Muscle of back (tissue), 11 donors: ENCODE data around the gene NELFA. TPM values are rescaled to one million over a fixed set of nuclear protein-coding genes. Genes with fewer than 3 reads are reported as not detected.
"Not testable (repeated sequence)": the region's sequence is repeated elsewhere in the genome, so short reads cannot be mapped to it uniquely, and the experiment has no call there.

Experiments used
- DNase-seq, 3 donors: peaks; one replicate each; pipeline versions ENCODE4 v3.0.0 to v3.0.0-alpha.2; 2013
- polyA plus RNA-seq, 10 donors: library from polyadenylated mRNA; unstranded; fragments of 120-200 nt; gene quantifications; one replicate each; pipeline ENCODE4 v1.2.1, GENCODE V29; 2013; ENCODE audit not compliant: insufficient read length in 10 of 10

The NELFA gene
- polyA plus RNA-seq, 10 donors: 16.8 to 25.6 (median 20.7) TPM

DNA sequence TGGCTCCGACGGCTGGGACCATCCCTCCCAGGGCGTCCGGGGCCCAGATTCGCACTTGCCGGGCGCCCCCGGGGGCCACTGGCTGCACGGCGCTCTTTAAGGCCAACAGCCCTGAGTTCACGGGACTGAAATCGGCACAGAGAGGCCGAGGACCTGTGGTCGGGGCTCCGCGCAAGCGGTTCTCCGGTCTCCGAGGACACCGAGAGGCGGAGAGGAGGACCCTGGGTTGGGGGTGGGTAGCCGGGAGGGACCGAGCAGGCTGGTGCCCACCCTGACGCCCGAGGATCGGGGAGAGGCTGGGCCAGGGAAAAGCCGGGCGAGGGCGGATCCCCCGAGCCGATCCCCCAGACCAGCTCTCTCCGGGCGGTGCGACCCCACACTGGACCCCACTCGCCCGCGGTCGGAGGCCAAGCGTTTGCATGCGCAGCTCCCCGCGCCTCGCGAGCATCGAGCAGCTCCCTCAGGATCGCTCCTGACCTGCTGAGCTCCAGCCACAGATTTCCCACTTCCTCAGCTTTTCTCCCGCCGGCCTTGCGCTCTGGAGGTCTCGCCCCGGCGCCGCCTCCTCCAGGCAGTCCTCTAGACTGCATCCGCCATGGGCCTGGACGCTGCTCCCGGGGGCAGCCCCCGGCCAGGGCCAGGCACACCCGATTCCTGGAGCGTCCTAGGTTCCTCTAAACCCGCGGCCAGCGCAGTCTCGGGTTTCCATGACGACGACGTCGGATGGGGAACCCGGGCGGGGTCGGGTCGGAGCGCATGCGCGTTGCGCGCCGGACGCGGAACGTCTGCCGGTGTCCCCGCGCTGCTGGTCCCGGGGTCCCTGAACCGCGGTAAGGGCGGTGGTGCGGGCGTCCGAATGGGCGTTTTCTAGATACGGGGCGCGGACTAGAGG lies 32.7 kb upstream of the NELFA start:
- DNase-seq: peak; percentile 55 to 85 (median 81)

- DNase-seq: no peak
These were observed 31.8 kb upstream of the NELFA start for GRCh38 chr4:2040391-2041238.

- no peak for DNase-seq
These were observed 28.1 kb upstream of the NELFA start for GRCh38 chr4:2036866-2037265.

- no peak for DNase-seq
These were observed 27.6 kb upstream of the NELFA start for GRCh38 chr4:2036327-2036726.

DNA sequence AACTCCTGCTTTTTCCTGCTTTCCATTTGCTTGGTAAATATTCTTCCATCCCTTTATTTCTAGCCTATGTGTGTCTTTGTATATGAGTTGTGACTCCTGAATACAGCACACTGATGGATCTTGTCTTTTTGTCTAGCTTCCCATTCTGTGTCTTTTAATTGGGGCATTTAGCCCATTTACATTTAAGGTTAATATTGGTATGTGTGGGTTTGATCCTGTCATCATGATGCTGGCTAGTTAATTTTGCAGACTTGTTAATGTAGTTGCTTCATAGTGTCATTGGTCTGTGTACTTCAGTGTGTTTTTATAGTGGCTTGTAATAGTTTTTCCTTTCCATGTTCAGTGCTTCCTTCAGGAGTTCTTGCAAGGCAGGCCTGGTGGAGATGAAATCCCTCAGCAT lies 22.4 kb upstream of the NELFA start:
- DNase-seq: not testable (repeated sequence)

DNA sequence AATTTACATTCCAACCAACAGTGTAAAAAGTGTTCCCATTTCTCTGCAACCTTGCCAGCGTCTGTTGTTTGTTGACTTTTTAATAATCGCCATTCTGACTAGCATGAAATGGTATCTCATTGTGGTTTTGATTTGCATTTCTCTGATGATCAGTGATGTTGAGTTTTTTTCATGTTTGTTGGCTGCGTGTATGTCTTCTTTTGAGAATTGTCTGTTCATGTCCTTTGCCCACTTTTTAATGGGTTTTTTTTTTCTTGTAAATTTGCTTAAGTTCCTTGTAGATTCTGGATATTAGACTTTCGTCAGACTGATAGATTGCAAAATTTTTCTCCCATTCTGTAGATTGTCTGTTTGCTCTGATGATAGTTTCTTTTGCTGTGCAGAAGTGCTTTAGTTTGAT lies 18.3 kb upstream of the NELFA start:
- not testable (repeated sequence) for DNase-seq

DNA sequence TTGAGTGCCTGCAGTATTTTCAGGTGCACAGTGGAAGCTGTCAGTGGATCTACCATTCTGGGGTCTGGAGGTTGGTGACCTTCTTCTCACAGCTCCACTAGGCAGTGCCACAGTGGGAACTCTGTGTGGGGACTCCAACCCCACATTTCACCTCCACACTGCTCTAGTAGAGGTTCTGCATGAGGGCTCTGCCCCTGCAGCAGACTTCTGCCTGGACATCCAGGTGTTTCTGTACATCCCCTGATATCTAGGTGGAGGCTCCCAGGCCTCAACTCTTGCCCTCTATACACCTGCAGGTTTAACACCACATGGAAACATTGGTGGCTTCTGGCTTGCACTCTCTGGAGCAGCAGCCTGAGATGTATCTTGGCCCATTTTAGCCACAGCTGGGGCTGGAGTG lies 17.0 kb upstream of the NELFA start:
- no peak for DNase-seq

- DNase-seq: no peak
These were observed 15.9 kb upstream of the NELFA start for GRCh38 chr4:2024683-2025082.

GRCh38 chr4:2021358-2022018 lies 12.7 kb upstream of the NELFA start:
- not testable (repeated sequence) for DNase-seq

GRCh38 chr4:2015008-2015407 lies 6.2 kb upstream of the NELFA start:
- DNase-seq: no peak

GRCh38 chr4:2011583-2011982 lies 2.8 kb upstream of the NELFA start:
- DNase-seq: no peak

DNA sequence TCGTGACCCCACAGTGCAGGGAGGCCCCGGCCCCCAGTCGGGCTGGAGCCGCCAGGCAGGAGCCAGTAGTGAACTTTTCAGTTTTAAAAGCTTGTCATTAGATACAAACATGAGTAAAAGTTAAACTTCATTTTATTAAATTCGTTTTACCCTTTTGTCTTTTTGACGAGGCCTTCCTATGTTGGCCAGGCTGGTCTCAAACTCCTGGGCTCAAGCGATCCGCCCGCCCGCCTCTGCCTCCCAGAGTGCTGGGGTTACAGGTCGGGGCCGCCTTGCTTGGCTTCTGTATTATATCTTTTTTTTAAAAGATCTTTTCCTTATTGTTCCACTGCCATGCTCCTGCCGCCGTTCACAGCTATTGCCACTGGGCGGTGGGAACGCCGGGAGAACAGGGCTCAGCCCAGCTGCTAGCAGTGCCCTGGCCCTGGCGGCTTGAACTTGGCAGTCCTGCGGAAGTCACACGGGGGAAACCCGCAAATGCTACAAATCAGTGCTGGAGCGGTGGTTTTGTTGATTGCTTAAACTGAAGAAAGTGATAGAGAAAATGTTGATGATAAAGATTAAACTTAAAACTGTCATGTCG lies 968 bp upstream of the NELFA start:
- DNase-seq: peak; percentile 29 to 58 (median 36)

- no peak for DNase-seq
These were observed 178 bp downstream of the NELFA start for GRCh38 chr4:2008671-2008920.

GRCh38 chr4:2007804-2008670 lies 737 bp downstream of the NELFA start:
- DNase-seq: peak in 2 of 3 donors; percentile 9 to 49

GRCh38 chr4:2006956-2007653 lies 1.7 kb downstream of the NELFA start:
- no peak for DNase-seq

GRCh38 chr4:2006367-2006766 lies 2.4 kb downstream of the NELFA start:
- DNase-seq: no peak

DNA sequence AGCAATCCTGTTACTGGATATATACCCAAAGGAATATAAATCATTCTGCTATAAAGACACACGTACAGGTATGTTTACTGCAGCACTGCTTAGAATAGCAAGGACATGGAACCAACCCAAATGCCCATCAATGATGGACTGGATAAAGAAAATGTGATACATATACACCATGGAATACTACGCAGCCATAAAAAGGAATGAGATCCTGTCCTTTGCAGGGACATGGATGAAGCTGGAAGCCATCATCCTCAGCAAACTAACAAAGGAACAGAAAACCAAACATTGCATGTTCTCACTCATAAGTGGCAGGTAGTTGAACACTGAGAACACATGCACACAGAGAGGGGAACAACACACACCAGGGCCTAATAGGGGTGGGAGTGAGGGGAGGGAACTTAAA lies 5.4 kb downstream of the NELFA start:
- not testable (repeated sequence) for DNase-seq

DNA sequence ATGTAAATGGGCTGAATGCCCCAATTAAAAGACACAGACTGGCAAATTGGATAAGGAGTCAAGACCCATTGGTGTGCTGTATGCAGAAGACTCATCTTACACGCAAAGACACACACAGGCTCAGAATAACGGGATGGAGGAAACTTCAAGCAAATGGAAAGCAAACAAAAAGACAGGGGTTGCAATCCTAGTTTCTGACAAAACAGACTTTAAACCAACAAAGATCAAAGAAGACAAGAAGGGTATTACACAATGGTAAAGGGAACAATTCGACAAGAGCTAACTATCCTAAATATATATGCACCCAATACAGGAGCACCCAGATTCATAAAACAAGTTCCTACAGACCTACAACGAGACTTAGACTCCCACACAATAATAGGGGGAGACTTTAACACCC lies 9.5 kb downstream of the NELFA start:
- not testable (repeated sequence) for DNase-seq

GRCh38 chr4:1998296-1998695 lies 10.5 kb downstream of the NELFA start:
- no peak for DNase-seq

- no peak for DNase-seq
These were observed 11.1 kb downstream of the NELFA start for GRCh38 chr4:1997712-1998111.
